Panc1 (cell line): ENCODE measurements around the gene GNE.

Source experiments
- CTCF ChIP-seq: fragments of 450-650 bp; IDR thresholded peaks from 2 replicates; pipeline ENCODE4 v1.5.1; 2017; ENCODE audit warnings: mild to moderate bottlenecking
- POLR2AphosphoS5 ChIP-seq: IDR thresholded peaks from 2 replicates; pipeline ENCODE4 v1.6.1; 2012; ENCODE audit warnings: mild to moderate bottlenecking, low read depth, low read length, moderate library complexity
- REST ChIP-seq, 2 experiments: IDR thresholded peaks; 2 replicates each; pipeline ENCODE4 v1.6.1; 2011 to 2012; ENCODE audit warnings: low read depth in 2 of 2, control low read depth in 1 of 2, low read length in 1 of 2, mild to moderate bottlenecking in 1 of 2, moderate library complexity in 1 of 2; ENCODE audit not compliant: insufficient read depth in 1 of 2
- SIN3A ChIP-seq: IDR thresholded peaks from 2 replicates; pipeline ENCODE4 v1.6.1; 2012; ENCODE audit warnings: low read depth, mild to moderate bottlenecking, low read length, moderate library complexity, borderline replicate concordance; ENCODE audit not compliant: insufficient read depth
- TCF7L2 ChIP-seq: IDR thresholded peaks from 2 replicates; pipeline ENCODE4 v1.6.1; 2011; ENCODE audit warnings: mild to moderate bottlenecking, low read depth, low read length, inconsistent platforms

GRCh38 chr9:36275060-36275459, 16.8 kb upstream of the GNE start:
- TF ChIP-seq CTCF = no peak
- no peak for TF ChIP-seq REST (IDR thresholded peaks at IDR 0.05; ENCODE audit: insufficient read depth in 1 of 2, low read depth in 2 of 2, low read length in 1 of 2)
- no peak for TF ChIP-seq POLR2AphosphoS5
- no peak for TF ChIP-seq TCF7L2
- TF ChIP-seq SIN3A = no peak
